BJ (cell line): Measurements from ENCODE around the gene SLX4IP. TPM values are rescaled to one million over a fixed set of nuclear protein-coding genes. Genes with fewer than 3 reads are reported as not detected.
A peak's percentile ranks its signal among the peaks of the same experiment; 100 is the strongest.

Experiments used
- CTCF ChIA-PET: fragments of 350-600 bp; formaldehyde crosslinking; extraction: SDS; loops from one replicate; lab custom pipeline; 2021; ENCODE audit warnings: antibody characterized with exemption, inconsistent platforms; lab: Yijun Ruan, JAX
- POLR2A ChIA-PET: fragments of 300-600 bp; sonication (Branson Sonifier 250); formaldehyde crosslinking; extraction: SDS; loops from one replicate; lab custom pipeline; 2021; ENCODE audit warnings: antibody characterized with exemption; lab: Charles Lee
- DNase-seq: peaks from one replicate; pipeline ENCODE4 v3.0.0-alpha.2; 2011; ENCODE audit warnings: low read depth
- H3K27me3 ChIP-seq: 2 replicates; pipeline ENCODE4 v1.6.0; 2011; ENCODE audit warnings: low read length; ENCODE audit not compliant: control insufficient read depth, insufficient read depth
- H3K36me3 ChIP-seq: 2 replicates; pipeline ENCODE4 v1.5.1; 2011; ENCODE audit warnings: low read length; ENCODE audit not compliant: control insufficient read depth, insufficient read depth
- H3K4me3 ChIP-seq: 2 replicates; pipeline ENCODE4 v1.5.1; 2011; ENCODE audit warnings: low read depth, mild to moderate bottlenecking, control low read depth, low read length
- polyA plus RNA-seq: library from polyadenylated mRNA; depleted of rRNA; stranded (reverse); fragments of >200 nt; gene quantifications from 2 replicates; pipeline ENCODE4 v1.2.3, GENCODE V29; 2011
- TF ChIP-seq, protein P1 (sequence below): IDR thresholded peaks from 2 replicates; pipeline ENCODE4 v1.5.1; 2011; ENCODE audit warnings: low read depth, mild to moderate bottlenecking, control low read depth, inconsistent platforms, low read length, moderate library complexity; ENCODE audit not compliant: insufficient read depth

SLX4IP gene
- polyA plus RNA-seq, 1 experiment: 1.6 TPM

DNA sequence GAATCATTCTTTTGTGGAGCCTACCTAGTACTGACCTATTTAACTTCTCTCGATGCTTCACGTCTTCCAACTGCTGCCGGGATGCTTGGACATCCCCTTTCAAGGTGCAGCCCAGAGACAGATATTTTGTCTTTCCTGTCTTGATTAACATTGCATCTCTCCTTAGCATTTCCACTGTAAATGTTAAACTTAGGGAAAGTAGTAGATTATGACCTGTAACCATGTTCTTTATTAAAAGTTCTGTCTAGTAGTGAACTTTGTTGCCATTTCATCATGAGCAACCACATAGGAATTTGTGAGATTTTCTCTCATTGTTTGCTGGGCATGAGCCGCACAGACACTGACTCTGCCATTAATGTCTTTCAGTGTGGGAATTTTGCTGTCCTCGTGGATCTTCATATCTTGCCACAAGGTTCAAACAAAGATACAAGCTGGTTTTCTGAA is 120.8 kb downstream of the SLX4IP start:
- ChIA-PET CTCF (interaction anchor here (0.6 to 1.3 kb wide), 3 partner anchors 98 to 543 kb away, joined by 3 read pairs; no protein-coding TSS in a partner anchor), POLR2A (no interaction called here)
- TF ChIP-seq, protein P1, sequence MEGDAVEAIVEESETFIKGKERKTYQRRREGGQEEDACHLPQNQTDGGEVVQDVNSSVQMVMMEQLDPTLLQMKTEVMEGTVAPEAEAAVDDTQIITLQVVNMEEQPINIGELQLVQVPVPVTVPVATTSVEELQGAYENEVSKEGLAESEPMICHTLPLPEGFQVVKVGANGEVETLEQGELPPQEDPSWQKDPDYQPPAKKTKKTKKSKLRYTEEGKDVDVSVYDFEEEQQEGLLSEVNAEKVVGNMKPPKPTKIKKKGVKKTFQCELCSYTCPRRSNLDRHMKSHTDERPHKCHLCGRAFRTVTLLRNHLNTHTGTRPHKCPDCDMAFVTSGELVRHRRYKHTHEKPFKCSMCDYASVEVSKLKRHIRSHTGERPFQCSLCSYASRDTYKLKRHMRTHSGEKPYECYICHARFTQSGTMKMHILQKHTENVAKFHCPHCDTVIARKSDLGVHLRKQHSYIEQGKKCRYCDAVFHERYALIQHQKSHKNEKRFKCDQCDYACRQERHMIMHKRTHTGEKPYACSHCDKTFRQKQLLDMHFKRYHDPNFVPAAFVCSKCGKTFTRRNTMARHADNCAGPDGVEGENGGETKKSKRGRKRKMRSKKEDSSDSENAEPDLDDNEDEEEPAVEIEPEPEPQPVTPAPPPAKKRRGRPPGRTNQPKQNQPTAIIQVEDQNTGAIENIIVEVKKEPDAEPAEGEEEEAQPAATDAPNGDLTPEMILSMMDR: no peak
- no peaks in the 10 kb centered on the region for H3K27me3 ChIP-seq
- no peak overlapping the region for H3K4me3 ChIP-seq
- H3K36me3 ChIP-seq: no peaks in the 10 kb centered on the region
- DNase-seq: no peak

DNA sequence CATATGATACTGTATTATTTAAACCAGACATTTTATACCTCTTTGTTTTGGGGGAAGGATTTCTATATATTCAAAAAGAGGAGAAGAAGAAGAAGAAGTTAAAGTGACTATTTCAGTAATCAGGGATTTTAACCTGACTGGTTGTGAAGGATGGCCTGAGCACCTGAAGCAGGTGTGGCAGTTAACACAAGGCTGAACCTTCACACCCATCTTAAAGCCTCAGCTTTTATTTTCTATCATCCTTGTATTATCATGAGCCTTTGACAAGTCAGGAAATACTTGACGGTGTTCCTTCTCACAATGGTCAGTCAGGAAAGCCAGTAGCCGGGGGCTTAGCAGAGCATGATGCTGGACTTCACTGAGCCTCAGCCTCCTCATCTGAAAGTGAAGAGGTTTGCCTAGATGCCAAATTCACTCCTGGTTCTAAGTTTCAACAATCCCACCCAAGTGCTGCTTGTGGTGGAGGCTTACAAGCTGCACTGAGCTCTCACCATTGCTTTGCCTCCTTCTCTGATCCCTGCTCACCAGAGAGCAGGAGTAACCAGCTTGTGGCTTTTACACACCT is 121.5 kb downstream of the SLX4IP start:
- H3K4me3 ChIP-seq: no peak overlapping the region
- POLR2A ChIA-PET: no interaction called here
- no peaks in the 10 kb centered on the region for H3K27me3 ChIP-seq
- CTCF ChIA-PET: interaction anchor here (0.9 to 1.3 kb wide), 3 partner anchors 99 to 543 kb away, joined by 3 to 5 read pairs (median 3); no protein-coding TSS in a partner anchor
- no peaks in the 10 kb centered on the region for H3K36me3 ChIP-seq
- TF ChIP-seq, protein P1: no peak
- no peak for DNase-seq

DNA sequence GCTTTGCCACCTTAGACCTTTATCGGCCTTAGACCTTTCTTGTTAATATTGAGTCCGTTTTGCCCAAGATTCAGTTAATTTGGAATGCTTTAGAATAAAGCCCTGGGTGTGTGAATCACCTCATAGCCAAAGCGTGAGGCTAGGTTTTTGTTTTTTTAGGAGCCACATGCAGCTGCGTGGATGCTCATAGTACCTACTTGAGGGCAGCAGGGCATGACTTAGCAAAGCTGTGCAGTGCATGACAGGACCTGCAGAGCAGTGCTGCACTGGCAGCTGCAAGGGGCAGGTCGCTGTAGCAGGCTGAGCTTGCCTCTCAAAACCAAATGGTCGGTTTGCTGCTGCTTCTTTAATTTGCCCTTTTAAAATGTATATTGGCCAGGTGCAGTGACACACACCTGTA is 122.6 kb downstream of the SLX4IP start:
- TF ChIP-seq, protein P1: no peak
- Histone ChIP-seq H3K4me3 (no peak overlapping the region), H3K36me3 (no peaks in the 10 kb centered on the region), H3K27me3 (no peaks in the 10 kb centered on the region)
- no peak for DNase-seq
- CTCF ChIA-PET: interaction anchor here (0.9 to 1.5 kb wide), 3 partner anchors 115 to 709 kb away, joined by 4 to 5 read pairs (median 4); no protein-coding TSS in a partner anchor
- POLR2A ChIA-PET: no interaction called here

DNA sequence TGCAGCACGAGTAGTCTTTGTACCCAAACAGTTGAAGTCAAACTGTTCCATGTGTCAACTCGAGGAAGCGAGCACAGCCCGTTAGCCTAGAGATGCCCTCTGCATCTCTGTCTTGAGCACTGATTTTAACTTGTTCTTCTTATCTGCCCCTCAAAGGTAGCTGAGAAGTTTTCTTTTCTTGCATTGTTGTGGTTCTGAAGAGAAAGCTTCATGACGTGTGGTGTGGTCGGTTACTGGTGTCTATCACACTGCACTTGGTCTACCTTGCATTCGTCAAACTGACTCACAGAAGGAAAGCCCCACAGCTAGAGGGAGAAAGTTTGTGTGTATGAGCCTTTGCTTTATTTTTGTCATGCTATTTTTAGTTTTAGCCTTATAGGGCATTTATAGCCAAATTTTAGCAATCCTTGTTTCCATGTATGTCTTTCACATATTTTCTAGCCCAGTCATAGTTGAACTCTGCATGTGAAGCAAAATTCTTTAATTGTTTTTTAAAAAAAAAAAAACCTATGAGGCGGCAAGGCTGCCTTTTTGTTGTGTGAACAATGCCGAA is 123.6 kb downstream of the SLX4IP start:
- POLR2A ChIA-PET: interaction anchor here (0.5 kb wide), 1 partner anchor 67 kb away, joined by 3 read pairs; no protein-coding TSS in a partner anchor
- no peaks in the 10 kb centered on the region for H3K36me3 ChIP-seq

DNA sequence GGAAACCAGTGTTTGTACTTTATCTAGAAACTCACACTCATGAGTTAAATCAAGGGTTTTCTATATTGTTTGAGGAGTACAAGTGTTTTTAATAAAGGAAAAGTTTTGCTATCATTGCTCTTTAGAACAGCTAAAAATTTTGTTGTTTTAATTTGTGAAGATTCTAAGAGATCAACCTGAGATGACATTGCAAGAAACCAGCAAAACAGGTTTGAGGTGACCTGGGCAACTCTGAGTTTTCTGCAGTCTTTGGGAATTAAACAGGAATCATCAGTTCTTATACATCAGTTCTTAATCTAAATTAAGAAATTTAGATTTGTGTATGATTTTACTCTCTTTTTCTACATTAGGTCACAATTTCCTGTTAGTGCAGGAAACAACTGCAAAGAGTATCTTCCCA is 124.2 kb downstream of the SLX4IP start:
- Histone ChIP-seq H3K36me3 (no peaks in the 10 kb centered on the region), H3K4me3 (no peak overlapping the region), H3K27me3 (no peaks in the 10 kb centered on the region)
- TF ChIP-seq, protein P1: no peak
- CTCF ChIA-PET: interaction anchor here (1.0 to 1.5 kb wide), 2 partner anchors 25 to 114 kb away, joined by 4 read pairs; no protein-coding TSS in a partner anchor
- DNase-seq: no peak
- POLR2A ChIA-PET: no interaction called here

More for the DNA sequence above, 123.6 kb downstream of the SLX4IP start:
- TF ChIP-seq, protein P1: peak; percentile 46
- peak; percentile 83 for DNase-seq
- Histone ChIP-seq H3K4me3 (no peak overlapping the region), H3K27me3 (no peaks in the 10 kb centered on the region)
- CTCF ChIA-PET: interaction anchor here (0.6 to 1.5 kb wide), 5 partner anchors 11 to 708 kb away, joined by 3 to 4 read pairs (median 4); no protein-coding TSS in a partner anchor
